WTC11 (cell line): Measurements from ENCODE around the gene BET1. TPM values are rescaled to one million over a fixed set of nuclear protein-coding genes. Genes with fewer than 3 reads are reported as not detected.

Experiments
- ATAC-seq: fragments of 200-7000 bp; cut with Tn5 transposase; 2 replicates; pipeline ENCODE4 v1.10.0; 2021; ENCODE audit warnings: mild to moderate bottlenecking, moderate library complexity
- CTCF ChIA-PET: fragments of 300-600 bp; sonication (Branson Sonifier 250); formaldehyde crosslinking; loops from one replicate; lab custom pipeline; 2021; ENCODE audit warnings: antibody characterized with exemption; lab: Charles Lee
- POLR2A ChIA-PET: fragments of 350-600 bp; sonication (Branson Sonifier 250); formaldehyde crosslinking; loops from one replicate; lab custom pipeline; 2021; ENCODE audit warnings: antibody characterized with exemption; lab: Charles Lee
- DNase-seq: peaks from one replicate; pipeline ENCODE4 v3.0.0; 2021; ENCODE audit warnings: low spot score
- H3K27ac Mint-ChIP-seq: 2 replicates; pipeline ENCODE4 v1.8.0; 2021; ENCODE audit warnings: mixed read lengths
- H3K27me3 Mint-ChIP-seq: 2 replicates; pipeline ENCODE4 v1.8.0; 2021; ENCODE audit warnings: low read depth, mild to moderate bottlenecking, moderate library complexity, mixed read lengths
- H3K36me3 Mint-ChIP-seq: 2 replicates; pipeline ENCODE4 v1.8.0; 2021; ENCODE audit warnings: mixed read lengths
- H3K4me1 Mint-ChIP-seq: 2 replicates; pipeline ENCODE4 v1.8.0; 2022; ENCODE audit warnings: mixed read lengths
- H3K4me3 Mint-ChIP-seq: 2 replicates; pipeline ENCODE4 v1.8.0; 2021; ENCODE audit warnings: mild to moderate bottlenecking, moderate library complexity, mixed read lengths
- H3K9me3 Mint-ChIP-seq: 2 replicates; pipeline ENCODE4 v1.8.0; 2021; ENCODE audit warnings: mixed read lengths
- CREM ChIP-seq: sonication (generic); formaldehyde crosslinking; IDR thresholded peaks from 2 replicates; pipeline ENCODE4 v1.8.1; 2022; ENCODE audit warnings: mild to moderate bottlenecking, missing genetic modification reagents, moderate library complexity
- E2F1 ChIP-seq: sonication (generic); formaldehyde crosslinking; IDR thresholded peaks from 2 replicates; pipeline ENCODE4 v1.8.0; 2022; ENCODE audit warnings: mild to moderate bottlenecking, missing genetic modification reagents
- ETV6 ChIP-seq: sonication (generic); formaldehyde crosslinking; IDR thresholded peaks from 2 replicates; pipeline ENCODE4 v1.8.1; 2022; ENCODE audit warnings: mild to moderate bottlenecking, missing genetic modification reagents
- GABPB1 ChIP-seq: sonication (generic); formaldehyde crosslinking; IDR thresholded peaks from 2 replicates; pipeline ENCODE4 v1.8.1; 2023; ENCODE audit warnings: mild to moderate bottlenecking, missing genetic modification reagents
- JAZF1 ChIP-seq: fragments of 250-450 bp; sonication (Bioruptor Pico); IDR thresholded peaks from 2 replicates; pipeline ENCODE4 v1.9.0; 2021; ENCODE audit warnings: moderate library complexity, mild to moderate bottlenecking, inconsistent platforms
- MAX ChIP-seq: sonication (generic); formaldehyde crosslinking; IDR thresholded peaks from 2 replicates; pipeline ENCODE4 v1.8.0; 2022; ENCODE audit warnings: mild to moderate bottlenecking, missing genetic modification reagents
- NFATC4 ChIP-seq: fragments of 250-450 bp; sonication (Bioruptor Pico); IDR thresholded peaks from 2 replicates; pipeline ENCODE4 v1.9.0; 2021; ENCODE audit warnings: mild to moderate bottlenecking
- NFYB ChIP-seq: sonication (generic); formaldehyde crosslinking; conservative IDR thresholded peaks from 2 replicates; pipeline ENCODE4 v1.8.0; 2022; ENCODE audit warnings: low read depth, missing genetic modification reagents
- NR2C2 ChIP-seq: sonication (generic); formaldehyde crosslinking; IDR thresholded peaks from 2 replicates; pipeline ENCODE4 v1.8.0; 2022; ENCODE audit warnings: mild to moderate bottlenecking, missing genetic modification reagents
- PRRX2 ChIP-seq: fragments of 250-450 bp; sonication (Bioruptor Pico); IDR thresholded peaks from 2 replicates; pipeline ENCODE4 v1.8.0; 2021; ENCODE audit warnings: mild to moderate bottlenecking
- SMAD3 ChIP-seq: sonication (generic); formaldehyde crosslinking; IDR thresholded peaks from 2 replicates; pipeline ENCODE4 v1.8.0; 2022; ENCODE audit warnings: missing genetic modification reagents, mild to moderate bottlenecking, borderline replicate concordance
- SP1 ChIP-seq: sonication (generic); formaldehyde crosslinking; conservative IDR thresholded peaks from 2 replicates; pipeline ENCODE4 v1.8.1; 2022; ENCODE audit warnings: missing genetic modification reagents
- ZNF512 ChIP-seq: sonication (generic); formaldehyde crosslinking; IDR thresholded peaks from 2 replicates; pipeline ENCODE4 v1.8.1; 2022; ENCODE audit warnings: missing genetic modification reagents, borderline replicate concordance
- ZNF532 ChIP-seq: fragments of 250-450 bp; sonication (Bioruptor Pico); IDR thresholded peaks from 2 replicates; pipeline ENCODE4 v1.9.0; 2021; ENCODE audit warnings: mild to moderate bottlenecking, borderline replicate concordance
- total RNA-seq: library from RNA; stranded (reverse); gene quantifications from 3 replicates; pipeline ENCODE4 v1.2.3, GENCODE V29; 2021
- TF ChIP-seq, protein P1 (sequence below): sonication (generic); formaldehyde crosslinking; IDR thresholded peaks from 2 replicates; pipeline ENCODE4 v1.8.0; 2023; ENCODE audit warnings: missing genetic modification reagents
- TF ChIP-seq, protein P2 (sequence below): fragments of 250-450 bp; sonication (Bioruptor Pico); IDR thresholded peaks from 2 replicates; pipeline ENCODE4 v2.1.2; 2022; ENCODE audit warnings: mild to moderate bottlenecking, moderate library complexity
- TF ChIP-seq, protein P3 (sequence below): sonication (generic); formaldehyde crosslinking; IDR thresholded peaks from 2 replicates; pipeline ENCODE4 v1.8.1; 2023; ENCODE audit warnings: mild to moderate bottlenecking, moderate library complexity, missing genetic modification reagents
- TF ChIP-seq, protein P4 (sequence below): fragments of 200-600 bp; IDR thresholded peaks from 2 replicates; pipeline ENCODE4 v1.8.0; 2022; ENCODE audit warnings: antibody characterized with exemption

BET1 gene
- total RNA-seq, 1 experiment from 2014 or later = 26.7 TPM

DNA sequence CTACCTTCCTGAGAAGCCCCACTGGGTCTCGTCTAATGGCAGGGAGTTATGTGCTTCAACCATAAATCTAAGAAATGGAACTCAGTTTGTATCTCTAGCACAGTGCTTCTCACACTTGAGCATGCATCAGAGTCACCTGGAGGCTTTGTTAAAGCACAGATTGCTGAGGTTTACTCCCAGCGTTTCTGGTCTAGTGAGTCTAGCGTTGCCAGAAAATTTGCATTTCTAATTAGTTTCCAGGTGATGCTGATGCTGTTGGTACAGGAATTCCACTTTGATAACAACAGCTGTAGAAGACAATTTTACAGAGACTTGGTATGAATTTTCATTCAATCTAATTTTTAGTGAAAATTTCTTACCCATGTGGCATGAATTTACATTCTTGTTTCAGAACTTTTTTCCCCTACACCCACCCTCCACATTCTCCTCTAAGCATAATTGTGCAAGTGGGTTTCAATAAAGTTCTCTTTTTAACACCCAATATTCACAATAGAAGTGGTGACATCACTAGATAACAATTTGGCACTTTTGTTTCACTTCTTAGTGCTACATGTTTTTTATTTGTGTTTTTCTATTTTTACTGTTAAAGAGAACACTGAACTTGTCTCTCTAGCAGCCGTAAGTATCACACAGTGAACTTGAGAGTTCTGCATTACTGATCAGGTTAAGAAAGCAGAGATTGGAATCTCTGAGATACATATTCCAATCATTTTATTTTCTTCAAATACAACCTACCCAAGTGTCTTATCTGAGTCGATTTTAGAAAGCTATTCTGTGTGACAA lies 48.4 kb upstream of the BET1 start:
- ATAC-seq = peak; percentile 35; the same call in 1 of the 2 replicates
- Mint-ChIP-seq H3K36me3 (no peaks in the 10 kb centered on the region), H3K4me3 (no peak overlapping the region), H3K27me3 (no peaks in the 10 kb centered on the region), H3K4me1 (peaks cover 42% of the 10 kb centered on the region), H3K9me3 (peaks cover 7% of the 10 kb centered on the region), H3K27ac (no peak overlapping the region)
- ChIA-PET CTCF (no interaction called here), POLR2A (interaction anchor here (0.5 kb wide), 1 partner anchor 1911 kb away, joined by 3 read pairs; no protein-coding TSS in a partner anchor)
- no peak for TF ChIP-seq CREM (CRISPR knock-in tag)
- no peak for TF ChIP-seq NFATC4 (CRISPR knock-in tag)
- TF ChIP-seq PRRX2 (CRISPR knock-in tag) = no peak
- no peak for TF ChIP-seq ZNF512 (CRISPR knock-in tag)
- TF ChIP-seq, protein P1, sequence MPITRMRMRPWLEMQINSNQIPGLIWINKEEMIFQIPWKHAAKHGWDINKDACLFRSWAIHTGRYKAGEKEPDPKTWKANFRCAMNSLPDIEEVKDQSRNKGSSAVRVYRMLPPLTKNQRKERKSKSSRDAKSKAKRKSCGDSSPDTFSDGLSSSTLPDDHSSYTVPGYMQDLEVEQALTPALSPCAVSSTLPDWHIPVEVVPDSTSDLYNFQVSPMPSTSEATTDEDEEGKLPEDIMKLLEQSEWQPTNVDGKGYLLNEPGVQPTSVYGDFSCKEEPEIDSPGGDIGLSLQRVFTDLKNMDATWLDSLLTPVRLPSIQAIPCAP (CRISPR knock-in tag) = no peak
- no peak for TF ChIP-seq MAX (CRISPR knock-in tag)
- TF ChIP-seq GABPB1 (CRISPR knock-in tag) = no peak
- no peak for TF ChIP-seq E2F1 (CRISPR knock-in tag)
- no peak for TF ChIP-seq SMAD3 (CRISPR knock-in tag)
- no peak for TF ChIP-seq JAZF1 (CRISPR knock-in tag)
- TF ChIP-seq NR2C2 (CRISPR knock-in tag) = no peak
- no peak for TF ChIP-seq ETV6
- TF ChIP-seq, protein P2, sequence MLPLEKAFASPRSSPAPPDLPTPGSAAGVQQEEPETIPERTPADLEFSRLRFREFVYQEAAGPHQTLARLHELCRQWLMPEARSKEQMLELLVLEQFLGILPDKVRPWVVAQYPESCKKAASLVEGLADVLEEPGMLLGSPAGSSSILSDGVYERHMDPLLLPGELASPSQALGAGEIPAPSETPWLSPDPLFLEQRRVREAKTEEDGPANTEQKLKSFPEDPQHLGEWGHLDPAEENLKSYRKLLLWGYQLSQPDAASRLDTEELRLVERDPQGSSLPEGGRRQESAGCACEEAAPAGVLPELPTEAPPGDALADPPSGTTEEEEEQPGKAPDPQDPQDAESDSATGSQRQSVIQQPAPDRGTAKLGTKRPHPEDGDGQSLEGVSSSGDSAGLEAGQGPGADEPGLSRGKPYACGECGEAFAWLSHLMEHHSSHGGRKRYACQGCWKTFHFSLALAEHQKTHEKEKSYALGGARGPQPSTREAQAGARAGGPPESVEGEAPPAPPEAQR = no peak
- no peak for TF ChIP-seq ZNF532 (CRISPR knock-in tag)
- TF ChIP-seq SP1 (CRISPR knock-in tag) = no peak
- TF ChIP-seq, protein P3, sequence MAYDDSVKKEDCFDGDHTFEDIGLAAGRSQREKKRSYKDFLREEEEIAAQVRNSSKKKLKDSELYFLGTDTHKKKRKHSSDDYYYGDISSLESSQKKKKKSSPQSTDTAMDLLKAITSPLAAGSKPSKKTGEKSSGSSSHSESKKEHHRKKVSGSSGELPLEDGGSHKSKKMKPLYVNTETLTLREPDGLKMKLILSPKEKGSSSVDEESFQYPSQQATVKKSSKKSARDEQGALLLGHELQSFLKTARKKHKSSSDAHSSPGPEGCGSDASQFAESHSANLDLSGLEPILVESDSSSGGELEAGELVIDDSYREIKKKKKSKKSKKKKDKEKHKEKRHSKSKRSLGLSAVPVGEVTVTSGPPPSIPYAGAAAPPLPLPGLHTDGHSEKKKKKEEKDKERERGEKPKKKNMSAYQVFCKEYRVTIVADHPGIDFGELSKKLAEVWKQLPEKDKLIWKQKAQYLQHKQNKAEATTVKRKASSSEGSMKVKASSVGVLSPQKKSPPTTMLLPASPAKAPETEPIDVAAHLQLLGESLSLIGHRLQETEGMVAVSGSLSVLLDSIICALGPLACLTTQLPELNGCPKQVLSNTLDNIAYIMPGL = no peak
- no peak for TF ChIP-seq NFYB (CRISPR knock-in tag)
- TF ChIP-seq, protein P4, sequence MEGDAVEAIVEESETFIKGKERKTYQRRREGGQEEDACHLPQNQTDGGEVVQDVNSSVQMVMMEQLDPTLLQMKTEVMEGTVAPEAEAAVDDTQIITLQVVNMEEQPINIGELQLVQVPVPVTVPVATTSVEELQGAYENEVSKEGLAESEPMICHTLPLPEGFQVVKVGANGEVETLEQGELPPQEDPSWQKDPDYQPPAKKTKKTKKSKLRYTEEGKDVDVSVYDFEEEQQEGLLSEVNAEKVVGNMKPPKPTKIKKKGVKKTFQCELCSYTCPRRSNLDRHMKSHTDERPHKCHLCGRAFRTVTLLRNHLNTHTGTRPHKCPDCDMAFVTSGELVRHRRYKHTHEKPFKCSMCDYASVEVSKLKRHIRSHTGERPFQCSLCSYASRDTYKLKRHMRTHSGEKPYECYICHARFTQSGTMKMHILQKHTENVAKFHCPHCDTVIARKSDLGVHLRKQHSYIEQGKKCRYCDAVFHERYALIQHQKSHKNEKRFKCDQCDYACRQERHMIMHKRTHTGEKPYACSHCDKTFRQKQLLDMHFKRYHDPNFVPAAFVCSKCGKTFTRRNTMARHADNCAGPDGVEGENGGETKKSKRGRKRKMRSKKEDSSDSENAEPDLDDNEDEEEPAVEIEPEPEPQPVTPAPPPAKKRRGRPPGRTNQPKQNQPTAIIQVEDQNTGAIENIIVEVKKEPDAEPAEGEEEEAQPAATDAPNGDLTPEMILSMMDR = no peak
- DNase-seq = no peak
